Activated CD8-positive, alpha-beta T cell treated with anti-CD3 and anti-CD28 coated beads, Interleukin-2, amount 10 ng/mL, durations not matched to agents 7 days and 5 days (primary cell): ENCODE results near the gene PSMD1. TPM values are rescaled to one million over a fixed set of nuclear protein-coding genes. Genes with fewer than 3 reads are reported as not detected.
"Not testable (repeated sequence)": the region's sequence is repeated elsewhere in the genome, so short reads cannot be mapped to it uniquely, and the experiment has no call there.

Experiments
- ATAC-seq: fragments of 150-1000 bp; cut with Tn5 transposase; one replicate; pipeline ENCODE4 v1.10.0; 2021; ENCODE audit warnings: moderate library complexity
- CTCF ChIA-PET: fragments of 350-600 bp; sonication (Branson Sonifier 250); formaldehyde crosslinking; loops from one replicate; lab custom pipeline; 2021; ENCODE audit warnings: antibody characterized with exemption; lab: Charles Lee
- POLR2A ChIA-PET: fragments of 350-600 bp; sonication (Branson Sonifier 250); formaldehyde crosslinking; loops from one replicate; lab custom pipeline; 2021; ENCODE audit warnings: antibody characterized with exemption; lab: Charles Lee
- DNase-seq: peaks from one replicate; pipeline ENCODE4 v3.0.0-alpha.2; 2020
- H3K27ac Mint-ChIP-seq: one replicate; pipeline ENCODE4 v1.8.0; 2021; ENCODE audit warnings: mild to moderate bottlenecking, mixed read lengths
- H3K27me3 Mint-ChIP-seq: one replicate; pipeline ENCODE4 v1.8.0; 2021; ENCODE audit warnings: low read depth, mixed read lengths
- H3K36me3 Mint-ChIP-seq: one replicate; pipeline ENCODE4 v1.8.0; 2021; ENCODE audit warnings: low read depth, mixed read lengths
- H3K4me1 Mint-ChIP-seq: one replicate; pipeline ENCODE4 v1.8.0; 2021; ENCODE audit warnings: low read depth, mixed read lengths
- H3K4me3 Mint-ChIP-seq: one replicate; pipeline ENCODE4 v1.8.0; 2021; ENCODE audit warnings: mild to moderate bottlenecking, mixed read lengths
- H3K9me3 Mint-ChIP-seq: one replicate; pipeline ENCODE4 v1.8.0; 2022; ENCODE audit warnings: mixed read lengths; ENCODE audit not compliant: insufficient read depth
- total RNA-seq, 2 experiments: library from RNA; stranded (reverse); gene quantifications; one replicate each; pipeline ENCODE4 v1.2.3, GENCODE V29; 2021

PSMD1 gene
- total RNA-seq, 2 experiments from 2014 or later: 92.8 to 94.1 TPM

GRCh38 chr2:231167745-231168459, 111.2 kb downstream of the PSMD1 start:
- Mint-ChIP-seq H3K4me1 (peaks cover 2% of the 10 kb centered on the region), H3K27me3 (no peaks in the 10 kb centered on the region), H3K27ac (peak overlapping the region; percentile 16), H3K9me3 (no peaks in the 10 kb centered on the region), H3K36me3 (peaks cover 53% of the 10 kb centered on the region), H3K4me3 (no peak overlapping the region)
- ATAC-seq: no peak
- CTCF ChIA-PET: interaction anchor here (0.9 to 1.4 kb wide), 3 partner anchors 9 to 31 kb away, joined by 3 to 5 read pairs (median 3); partner anchors contain the start of gene ARMC9
- DNase-seq: no peak
- POLR2A ChIA-PET: no interaction called here

- ChIA-PET CTCF (interaction anchor here (0.9 to 1.3 kb wide), 2 partner anchors 10 to 30 kb away, joined by 3 to 5 read pairs; partner anchors contain the start of gene ARMC9), POLR2A (no interaction called here)
- Mint-ChIP-seq H3K36me3 (peaks cover 48% of the 10 kb centered on the region), H3K27ac (no peak overlapping the region), H3K9me3 (no peaks in the 10 kb centered on the region), H3K4me3 (no peak overlapping the region), H3K27me3 (no peaks in the 10 kb centered on the region), H3K4me1 (peaks cover 2% of the 10 kb centered on the region)
- ATAC-seq (no peak), DNase-seq (no peak)
Observed at GRCh38 chr2:231168460-231169139, 111.9 kb downstream of the PSMD1 start.

DNA sequence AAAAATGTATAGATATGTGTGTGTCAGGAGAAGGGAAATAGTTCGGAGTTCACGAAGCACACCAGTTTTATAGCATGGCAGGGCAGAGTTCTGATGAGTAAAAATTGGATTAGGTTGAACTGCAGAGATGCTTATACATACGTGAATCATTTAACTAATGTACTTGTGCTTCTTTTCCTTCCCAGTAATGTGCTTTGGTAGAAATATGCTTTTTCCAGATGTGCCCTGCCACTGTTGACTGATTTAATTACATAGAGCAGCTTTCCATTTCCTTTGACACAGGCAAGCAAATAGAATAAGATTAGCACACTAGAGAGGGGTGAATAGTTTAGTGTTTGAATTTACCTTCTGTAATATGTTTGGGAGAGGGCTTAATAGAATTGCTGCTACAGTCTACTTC, 112.8 kb downstream of the PSMD1 start:
- Mint-ChIP-seq H3K9me3 (no peaks in the 10 kb centered on the region), H3K27me3 (no peaks in the 10 kb centered on the region), H3K27ac (no peak overlapping the region), H3K4me3 (no peak overlapping the region), H3K36me3 (peaks cover 50% of the 10 kb centered on the region), H3K4me1 (peaks cover 2% of the 10 kb centered on the region)
- POLR2A ChIA-PET: no interaction called here
- ATAC-seq: no peak
- DNase-seq: no peak
- CTCF ChIA-PET: no interaction called here

- no peaks in the 10 kb centered on the region for H3K9me3 Mint-ChIP-seq
- H3K4me3 Mint-ChIP-seq: no peak overlapping the region
- H3K4me1 Mint-ChIP-seq: peaks cover 2% of the 10 kb centered on the region
- ATAC-seq (no peak), DNase-seq (no peak)
- H3K27me3 Mint-ChIP-seq: no peaks in the 10 kb centered on the region
- H3K27ac Mint-ChIP-seq: no peak overlapping the region
- POLR2A ChIA-PET: no interaction called here
- peaks cover 51% of the 10 kb centered on the region for H3K36me3 Mint-ChIP-seq
- CTCF ChIA-PET: no interaction called here
Observed at GRCh38 chr2:231170055-231170454, 113.4 kb downstream of the PSMD1 start.

DNA sequence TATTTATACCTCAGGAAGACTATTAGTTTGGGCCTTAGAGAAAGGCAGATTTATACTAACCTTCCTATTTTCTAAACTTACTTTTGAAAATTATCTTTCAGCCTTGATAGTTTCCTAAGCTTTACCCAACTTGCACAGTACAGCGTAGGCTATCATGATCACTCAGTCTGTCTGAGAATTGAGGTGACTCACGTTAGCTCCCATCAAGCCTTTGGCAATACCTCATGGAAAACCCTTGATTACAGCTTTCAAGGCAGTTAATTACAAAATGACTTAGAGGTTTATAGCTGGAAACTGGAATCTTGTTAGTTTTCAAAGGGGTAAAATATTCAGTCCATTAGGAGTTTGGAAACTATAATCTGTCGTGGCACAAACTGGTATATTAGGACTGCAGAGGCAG, 115.4 kb downstream of the PSMD1 start:
- Mint-ChIP-seq H3K4me3 (no peak overlapping the region), H3K4me1 (peaks cover 2% of the 10 kb centered on the region), H3K9me3 (no peaks in the 10 kb centered on the region), H3K27ac (no peak overlapping the region), H3K36me3 (peaks cover 46% of the 10 kb centered on the region), H3K27me3 (no peaks in the 10 kb centered on the region)
- DNase-seq: no peak
- ChIA-PET CTCF (no interaction called here), POLR2A (no interaction called here)
- ATAC-seq: no peak

GRCh38 chr2:231174211-231174651, 117.6 kb downstream of the PSMD1 start:
- DNase-seq (no peak), ATAC-seq (no peak)
- Mint-ChIP-seq H3K27ac (no peak overlapping the region), H3K27me3 (no peaks in the 10 kb centered on the region), H3K9me3 (no peaks in the 10 kb centered on the region), H3K36me3 (peaks cover 34% of the 10 kb centered on the region), H3K4me1 (peaks cover 2% of the 10 kb centered on the region), H3K4me3 (no peak overlapping the region)
- POLR2A ChIA-PET: no interaction called here
- CTCF ChIA-PET: interaction anchor here (1.1 kb wide), 1 partner anchor 71 kb away, joined by 4 read pairs; no protein-coding TSS in a partner anchor

- Mint-ChIP-seq H3K36me3 (peaks cover 27% of the 10 kb centered on the region), H3K27me3 (no peaks in the 10 kb centered on the region), H3K4me1 (peaks cover 12% of the 10 kb centered on the region), H3K4me3 (no peak overlapping the region), H3K9me3 (no peaks in the 10 kb centered on the region), H3K27ac (no peak overlapping the region)
- no peak for ATAC-seq
- POLR2A ChIA-PET: no interaction called here
- CTCF ChIA-PET: no interaction called here
- no peak for DNase-seq
Observed at GRCh38 chr2:231176066-231176465, 119.4 kb downstream of the PSMD1 start.

DNA sequence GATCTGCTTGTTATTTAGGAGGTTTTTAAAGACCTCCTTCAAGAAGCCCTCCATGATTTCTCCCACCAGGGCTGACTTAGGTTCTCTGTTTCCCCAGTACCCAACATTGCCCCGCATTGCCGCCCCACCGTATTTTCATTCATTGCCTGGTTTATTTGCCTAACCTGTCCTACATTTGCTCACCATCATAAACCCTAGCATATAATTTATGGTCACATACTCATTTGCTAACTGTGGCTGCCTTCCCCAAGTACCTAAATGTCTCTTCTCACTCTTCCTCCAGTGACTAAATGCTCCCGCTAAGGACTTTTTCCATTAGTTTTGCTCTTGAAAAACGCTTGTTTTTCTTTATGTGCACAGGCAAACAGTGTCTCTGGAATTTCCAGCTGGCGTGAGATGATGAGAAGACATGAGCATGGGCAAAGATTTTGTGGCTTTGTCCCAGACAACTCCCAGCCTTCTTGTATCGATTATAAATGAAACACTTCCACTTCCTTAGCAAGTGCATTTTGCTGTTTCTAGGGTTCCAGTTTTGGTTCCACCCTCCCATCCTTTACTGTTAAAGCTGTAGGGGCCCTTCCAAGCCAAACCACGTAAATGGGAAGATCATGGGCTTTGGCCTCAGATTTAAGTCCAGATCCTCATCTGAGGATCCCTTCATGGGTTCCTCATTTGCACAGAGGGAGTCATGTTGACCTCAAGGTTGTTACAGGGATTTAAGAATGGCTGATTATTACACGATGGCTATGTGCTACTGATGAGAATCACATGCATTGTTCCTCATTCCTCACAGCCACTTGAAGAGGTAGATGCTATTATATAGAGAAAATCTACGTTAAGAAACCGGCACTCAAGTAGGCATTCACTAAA, 120.7 kb downstream of the PSMD1 start:
- Mint-ChIP-seq H3K27ac (no peak overlapping the region), H3K27me3 (no peaks in the 10 kb centered on the region), H3K4me1 (peaks cover 12% of the 10 kb centered on the region), H3K36me3 (peaks cover 23% of the 10 kb centered on the region), H3K4me3 (no peak overlapping the region), H3K9me3 (no peaks in the 10 kb centered on the region)
- ATAC-seq: no peak
- DNase-seq: no peak
- POLR2A ChIA-PET: no interaction called here
- CTCF ChIA-PET: no interaction called here

DNA sequence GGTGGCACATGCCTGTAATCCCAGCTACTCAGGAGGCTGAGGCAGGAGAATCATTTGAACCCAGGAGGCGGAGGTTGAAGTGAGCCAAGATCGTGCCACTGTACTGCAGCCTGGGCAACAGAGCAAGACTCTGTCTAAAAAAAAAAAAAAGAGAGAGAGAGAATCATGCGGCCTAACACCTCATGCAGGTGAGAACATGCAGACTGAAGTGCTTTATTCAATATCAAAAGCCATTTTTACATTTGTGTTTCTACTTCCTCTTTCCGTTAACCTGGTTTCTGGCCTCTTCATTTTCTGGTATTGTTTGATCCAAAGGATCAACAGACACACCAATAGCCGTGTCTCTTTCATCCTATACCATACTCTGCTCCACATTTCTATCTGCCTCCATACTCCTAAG, 122.1 kb downstream of the PSMD1 start:
- H3K27ac Mint-ChIP-seq, ATAC-seq, CTCF ChIA-PET, POLR2A ChIA-PET, H3K4me3 Mint-ChIP-seq, H3K9me3 Mint-ChIP-seq, DNase-seq, H3K27me3 Mint-ChIP-seq: not testable (repeated sequence)
- peaks cover 12% of the 10 kb centered on the region for H3K4me1 Mint-ChIP-seq
- peaks cover 18% of the 10 kb centered on the region for H3K36me3 Mint-ChIP-seq

DNA sequence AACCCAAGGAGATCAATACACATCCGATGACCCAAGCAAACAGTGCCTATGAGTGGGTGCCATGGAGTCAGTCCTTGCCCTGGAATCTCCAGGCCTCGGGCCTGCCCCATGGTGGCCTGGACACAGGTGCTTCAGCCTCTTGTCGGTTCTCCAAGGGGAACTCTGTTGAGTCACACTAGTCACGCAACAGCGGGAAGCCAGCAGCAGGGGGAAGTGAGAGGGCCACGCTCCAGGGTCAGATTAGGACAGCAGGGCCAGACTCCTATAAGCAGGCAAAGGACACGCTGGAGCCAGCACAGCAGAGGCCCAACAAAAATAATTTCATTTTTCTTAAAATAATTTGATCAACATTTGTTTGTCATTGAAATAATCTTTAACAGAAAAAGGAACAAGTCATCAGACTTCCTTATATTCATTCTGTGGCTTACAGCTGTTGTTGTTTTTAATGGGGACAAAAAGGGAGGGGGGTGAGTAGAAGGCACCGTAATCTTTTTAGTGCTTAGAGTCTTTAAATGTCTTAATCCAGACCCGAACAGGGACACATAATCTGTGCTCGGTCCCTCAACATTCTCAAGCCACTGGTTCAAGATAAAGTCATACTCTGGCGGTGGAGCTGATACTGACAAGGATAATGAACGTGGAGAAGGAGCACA, 125.3 kb downstream of the PSMD1 start:
- H3K4me1 Mint-ChIP-seq: peaks cover 12% of the 10 kb centered on the region
- ChIA-PET CTCF (no interaction called here), POLR2A (no interaction called here)
- H3K36me3 Mint-ChIP-seq: no peaks in the 10 kb centered on the region
- DNase-seq (no peak), ATAC-seq (no peak)
- H3K9me3 Mint-ChIP-seq: no peaks in the 10 kb centered on the region
- H3K27me3 Mint-ChIP-seq: no peaks in the 10 kb centered on the region
- no peak overlapping the region for H3K4me3 Mint-ChIP-seq
- no peak overlapping the region for H3K27ac Mint-ChIP-seq

DNA sequence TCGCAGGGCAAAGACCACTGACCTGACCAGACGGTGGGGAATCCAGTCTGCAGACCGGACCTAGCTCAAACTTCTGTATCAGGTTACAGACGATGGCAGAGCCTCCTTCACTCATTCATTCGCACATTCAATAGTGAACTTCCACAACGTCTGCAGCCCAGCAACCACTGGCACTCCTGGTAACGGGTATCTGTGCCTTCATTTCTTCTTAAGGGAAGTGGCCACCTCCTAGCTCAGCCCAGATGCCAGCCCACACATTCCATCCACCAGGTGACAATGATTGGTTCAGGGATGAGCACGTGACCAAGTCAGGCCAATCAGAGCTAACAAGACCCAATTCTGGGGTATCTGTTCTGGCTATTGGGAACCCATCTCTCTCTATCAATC, 125.8 kb downstream of the PSMD1 start:
- ChIA-PET POLR2A (no interaction called here), CTCF (no interaction called here)
- no peak overlapping the region for H3K4me3 Mint-ChIP-seq
- no peak for DNase-seq
- ATAC-seq: no peak
- H3K36me3 Mint-ChIP-seq: no peaks in the 10 kb centered on the region
- H3K4me1 Mint-ChIP-seq: peaks cover 12% of the 10 kb centered on the region
- H3K27me3 Mint-ChIP-seq: no peaks in the 10 kb centered on the region
- no peak overlapping the region for H3K27ac Mint-ChIP-seq
- no peaks in the 10 kb centered on the region for H3K9me3 Mint-ChIP-seq
